ENCODE results near the gene OSBPL6.

Gene OSBPL6

DNA sequence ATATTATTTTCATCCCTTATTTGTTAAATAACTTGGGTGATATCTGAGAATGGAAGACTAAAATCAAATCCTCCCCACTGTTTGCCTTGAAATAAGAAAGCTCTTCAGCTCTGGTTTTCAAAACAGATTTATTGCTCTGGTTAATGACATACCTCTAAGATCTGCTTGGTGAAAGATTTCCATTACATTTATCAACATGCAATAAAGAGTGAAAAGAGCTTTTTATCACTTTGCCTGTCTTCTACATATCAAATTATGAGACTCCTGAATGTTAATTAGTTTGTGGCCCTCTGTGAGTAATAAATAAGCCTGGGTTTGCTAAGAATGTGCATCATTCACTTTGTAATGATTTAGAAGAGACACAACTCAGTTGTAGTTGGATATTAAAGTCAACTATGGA is 140.9 kb downstream of the OSBPL6 start:
- TF ChIP-seq EZH2phosphoT487 (IDR thresholded peaks at IDR 0.05; ENCODE audit: borderline replicate concordance) (no peak), CTCF (conservative IDR thresholded peaks at IDR 0.05; ENCODE audit: low read length) (no peak)
- Histone ChIP-seq H3K4me1 (ENCODE audit: insufficient read depth, low read length, poor library complexity, severe bottlenecking) (no peaks in the 10 kb centered on the region), H3K27me3 (ENCODE audit: insufficient read depth, low read length, poor library complexity, severe bottlenecking) (no peaks in the 10 kb centered on the region), H3K9me2 (replicated peaks; ENCODE audit: low read depth, low read length) (no peaks in the 10 kb centered on the region), H3K4me3 (ENCODE audit: low read length, poor library complexity, severe bottlenecking) (no peak overlapping the region), H3K36me3 (ENCODE audit: insufficient read depth, low read length) (no peaks in the 10 kb centered on the region), H3K9me3 (ENCODE audit: insufficient read depth, low read depth, low read length) (no peaks in the 10 kb centered on the region), H2AFZ (ENCODE audit: low read length) (no peak overlapping the region), H4K20me1 (ENCODE audit: insufficient read depth, low read length, poor library complexity, severe bottlenecking) (no peaks in the 10 kb centered on the region), H3K79me2 (ENCODE audit: insufficient read depth, low read length) (no peaks in the 10 kb centered on the region), H3K4me2 (ENCODE audit: low read depth, low read length, poor library complexity, severe bottlenecking) (no peak overlapping the region), H3F3A (ENCODE audit: low read depth) (no peaks in the 10 kb centered on the region), H3K9ac (ENCODE audit: low read depth, low read length, poor library complexity, severe bottlenecking) (no peak overlapping the region)

DNA sequence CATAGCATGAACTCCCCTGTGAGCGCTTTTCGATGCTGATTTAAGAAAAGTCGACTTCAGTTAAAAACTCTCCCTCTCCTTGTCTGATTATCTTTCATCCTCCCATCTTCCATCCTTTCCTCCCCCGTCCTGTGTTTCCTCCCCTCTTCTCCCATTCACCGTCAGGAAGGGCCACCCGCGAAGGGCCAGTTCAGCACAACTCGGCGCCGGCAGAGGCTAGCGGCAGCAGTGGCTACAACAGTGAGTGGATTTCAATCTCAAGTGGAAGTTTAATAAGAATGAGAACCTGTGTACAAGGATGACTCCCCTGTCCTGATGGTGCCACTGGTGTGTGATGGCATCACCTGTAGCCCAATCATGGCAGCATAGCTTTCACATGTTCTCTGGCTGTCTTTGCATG is 149.8 kb downstream of the OSBPL6 start:
- Histone ChIP-seq H3K79me2 (ENCODE audit: insufficient read depth, low read length) (no peaks in the 10 kb centered on the region), H3F3A (ENCODE audit: low read depth) (0 out of 2 replicates have a peak, but pooled peaks cover 2% of the 10 kb centered on the region), H3K27me3 (ENCODE audit: insufficient read depth, low read length, poor library complexity, severe bottlenecking) (no peaks in the 10 kb centered on the region), H2AFZ (ENCODE audit: low read length) (no peak overlapping the region), H3K4me1 (ENCODE audit: insufficient read depth, low read length, poor library complexity, severe bottlenecking) (no peaks in the 10 kb centered on the region), H4K20me1 (ENCODE audit: insufficient read depth, low read length, poor library complexity, severe bottlenecking) (no peaks in the 10 kb centered on the region), H3K9ac (ENCODE audit: low read depth, low read length, poor library complexity, severe bottlenecking) (no peak overlapping the region), H3K9me3 (ENCODE audit: insufficient read depth, low read depth, low read length) (no peaks in the 10 kb centered on the region), H3K36me3 (ENCODE audit: insufficient read depth, low read length) (no peaks in the 10 kb centered on the region), H3K9me2 (replicated peaks; ENCODE audit: low read depth, low read length) (no peaks in the 10 kb centered on the region), H3K4me2 (ENCODE audit: low read depth, low read length, poor library complexity, severe bottlenecking) (no peak overlapping the region), H3K4me3 (ENCODE audit: low read length, poor library complexity, severe bottlenecking) (no peak overlapping the region)
- TF ChIP-seq EZH2phosphoT487 (IDR thresholded peaks at IDR 0.05; ENCODE audit: borderline replicate concordance) (no peak), CTCF (conservative IDR thresholded peaks at IDR 0.05; ENCODE audit: low read length) (no peak)

DNA sequence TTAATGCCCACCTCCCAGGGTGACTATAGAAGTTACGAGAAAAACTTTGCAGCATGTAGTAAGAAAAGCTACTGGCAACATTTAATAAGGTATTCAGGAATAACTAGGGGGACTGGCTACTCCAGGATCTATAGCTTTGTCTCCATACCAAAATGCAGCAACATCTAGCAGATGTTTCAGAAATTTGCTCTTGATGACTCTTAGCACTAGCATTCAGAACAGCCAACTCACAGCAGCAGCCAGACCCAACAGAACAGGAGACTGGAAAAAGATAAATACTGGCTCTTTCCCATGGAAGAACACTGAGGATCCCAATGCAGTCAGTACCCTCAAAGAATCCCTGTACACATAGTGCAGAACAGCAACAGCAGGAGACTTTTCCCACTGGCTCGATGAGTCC is 151.6 kb downstream of the OSBPL6 start:
- Histone ChIP-seq H3K4me3 (ENCODE audit: low read length, poor library complexity, severe bottlenecking) (no peak overlapping the region), H2AFZ (ENCODE audit: low read length) (no peak overlapping the region), H3K27me3 (ENCODE audit: insufficient read depth, low read length, poor library complexity, severe bottlenecking) (no peaks in the 10 kb centered on the region), H3K9me3 (ENCODE audit: insufficient read depth, low read depth, low read length) (no peaks in the 10 kb centered on the region), H3K4me2 (ENCODE audit: low read depth, low read length, poor library complexity, severe bottlenecking) (no peak overlapping the region), H3K36me3 (ENCODE audit: insufficient read depth, low read length) (no peaks in the 10 kb centered on the region), H3K4me1 (ENCODE audit: insufficient read depth, low read length, poor library complexity, severe bottlenecking) (no peaks in the 10 kb centered on the region), H4K20me1 (ENCODE audit: insufficient read depth, low read length, poor library complexity, severe bottlenecking) (no peaks in the 10 kb centered on the region), H3K9me2 (replicated peaks; ENCODE audit: low read depth, low read length) (no peaks in the 10 kb centered on the region), H3K79me2 (ENCODE audit: insufficient read depth, low read length) (no peaks in the 10 kb centered on the region), H3K9ac (ENCODE audit: low read depth, low read length, poor library complexity, severe bottlenecking) (no peak overlapping the region), H3F3A (ENCODE audit: low read depth) (0 out of 2 replicates have a peak, but pooled peaks cover 3% of the 10 kb centered on the region)
- no peak for TF ChIP-seq EZH2phosphoT487 (IDR thresholded peaks at IDR 0.05; ENCODE audit: borderline replicate concordance)
- no peak for TF ChIP-seq CTCF (conservative IDR thresholded peaks at IDR 0.05; ENCODE audit: low read length)
